WTC11 (cell line): ENCODE measurements around the gene ZNF75A. TPM values are rescaled to one million over a fixed set of nuclear protein-coding genes. Genes with fewer than 3 reads are reported as not detected.

ENCODE experiments used
- ATAC-seq: fragments of 200-7000 bp; cut with Tn5 transposase; 2 replicates; pipeline ENCODE4 v1.10.0; 2021; ENCODE audit warnings: mild to moderate bottlenecking, moderate library complexity
- CTCF ChIA-PET: fragments of 300-600 bp; sonication (Branson Sonifier 250); formaldehyde crosslinking; loops from one replicate; lab custom pipeline; 2021; ENCODE audit warnings: antibody characterized with exemption; lab: Charles Lee
- POLR2A ChIA-PET: fragments of 350-600 bp; sonication (Branson Sonifier 250); formaldehyde crosslinking; loops from one replicate; lab custom pipeline; 2021; ENCODE audit warnings: antibody characterized with exemption; lab: Charles Lee
- DNase-seq: peaks from one replicate; pipeline ENCODE4 v3.0.0; 2021; ENCODE audit warnings: low spot score
- H3K27ac Mint-ChIP-seq: 2 replicates; pipeline ENCODE4 v1.8.0; 2021; ENCODE audit warnings: mixed read lengths
- H3K27me3 Mint-ChIP-seq: 2 replicates; pipeline ENCODE4 v1.8.0; 2021; ENCODE audit warnings: low read depth, mild to moderate bottlenecking, moderate library complexity, mixed read lengths
- H3K36me3 Mint-ChIP-seq: 2 replicates; pipeline ENCODE4 v1.8.0; 2021; ENCODE audit warnings: mixed read lengths
- H3K4me1 Mint-ChIP-seq: 2 replicates; pipeline ENCODE4 v1.8.0; 2022; ENCODE audit warnings: mixed read lengths
- H3K4me3 Mint-ChIP-seq: 2 replicates; pipeline ENCODE4 v1.8.0; 2021; ENCODE audit warnings: mild to moderate bottlenecking, moderate library complexity, mixed read lengths
- H3K9me3 Mint-ChIP-seq: 2 replicates; pipeline ENCODE4 v1.8.0; 2021; ENCODE audit warnings: mixed read lengths
- ATF6 ChIP-seq: sonication (generic); formaldehyde crosslinking; IDR thresholded peaks from 2 replicates; pipeline ENCODE4 v1.8.1; 2023; ENCODE audit warnings: mild to moderate bottlenecking, missing genetic modification reagents
- CREB1 ChIP-seq: sonication (generic); formaldehyde crosslinking; IDR thresholded peaks from 2 replicates; pipeline ENCODE4 v1.8.0; 2023; ENCODE audit warnings: mild to moderate bottlenecking, missing genetic modification reagents
- CTCF ChIP-seq: fragments of 200-600 bp; IDR thresholded peaks from 2 replicates; pipeline ENCODE4 v1.8.0; 2022; ENCODE audit warnings: antibody characterized with exemption
- ERG ChIP-seq: fragments of 250-450 bp; sonication (Bioruptor Pico); IDR thresholded peaks from 2 replicates; pipeline ENCODE4 v1.8.0; 2021; ENCODE audit warnings: mild to moderate bottlenecking
- FOXP1 ChIP-seq: sonication (generic); formaldehyde crosslinking; IDR thresholded peaks from 2 replicates; pipeline ENCODE4 v1.8.0; 2022; ENCODE audit warnings: missing genetic modification reagents, mild to moderate bottlenecking, moderate library complexity, borderline replicate concordance
- FOXP4 ChIP-seq: sonication (generic); formaldehyde crosslinking; IDR thresholded peaks from 2 replicates; pipeline ENCODE4 v1.8.0; 2022; ENCODE audit warnings: mild to moderate bottlenecking, missing genetic modification reagents
- JAZF1 ChIP-seq: fragments of 250-450 bp; sonication (Bioruptor Pico); IDR thresholded peaks from 2 replicates; pipeline ENCODE4 v1.9.0; 2021; ENCODE audit warnings: moderate library complexity, mild to moderate bottlenecking, inconsistent platforms
- MXD4 ChIP-seq: fragments of 250-450 bp; sonication (Bioruptor Pico); IDR thresholded peaks from 2 replicates; pipeline ENCODE4 v1.8.0; 2021; ENCODE audit warnings: mild to moderate bottlenecking, moderate library complexity, borderline replicate concordance
- NR2C2 ChIP-seq: sonication (generic); formaldehyde crosslinking; IDR thresholded peaks from 2 replicates; pipeline ENCODE4 v1.8.0; 2022; ENCODE audit warnings: mild to moderate bottlenecking, missing genetic modification reagents
- SMAD3 ChIP-seq: sonication (generic); formaldehyde crosslinking; IDR thresholded peaks from 2 replicates; pipeline ENCODE4 v1.8.0; 2022; ENCODE audit warnings: missing genetic modification reagents, mild to moderate bottlenecking, borderline replicate concordance
- SMAD4 ChIP-seq: sonication (generic); formaldehyde crosslinking; IDR thresholded peaks from 2 replicates; pipeline ENCODE4 v1.8.0; 2022; ENCODE audit warnings: mild to moderate bottlenecking, missing genetic modification reagents
- TCF7 ChIP-seq: sonication (generic); formaldehyde crosslinking; IDR thresholded peaks from 2 replicates; pipeline ENCODE4 v1.8.0; 2022; ENCODE audit warnings: mild to moderate bottlenecking, low read depth, missing genetic modification reagents, moderate library complexity
- USF2 ChIP-seq: sonication (generic); formaldehyde crosslinking; IDR thresholded peaks from 2 replicates; pipeline ENCODE4 v1.8.1; 2023; ENCODE audit warnings: mild to moderate bottlenecking, missing genetic modification reagents, moderate library complexity
- ZBTB43 ChIP-seq: sonication (generic); formaldehyde crosslinking; IDR thresholded peaks from 2 replicates; pipeline ENCODE4 v1.8.1; 2023; ENCODE audit warnings: mild to moderate bottlenecking, missing genetic modification reagents
- ZNF396 ChIP-seq: fragments of 250-450 bp; sonication (Bioruptor Pico); IDR thresholded peaks from 2 replicates; pipeline ENCODE4 v1.8.0; 2021; ENCODE audit warnings: mild to moderate bottlenecking, moderate library complexity, borderline replicate concordance
- ZNF671 ChIP-seq: fragments of 250-450 bp; sonication (Bioruptor Pico); IDR thresholded peaks from 2 replicates; pipeline ENCODE4 v1.8.0; 2021; ENCODE audit warnings: mild to moderate bottlenecking
- total RNA-seq: library from RNA; stranded (reverse); gene quantifications from 3 replicates; pipeline ENCODE4 v1.2.3, GENCODE V29; 2021
- TF ChIP-seq, protein P1 (sequence below): sonication (generic); formaldehyde crosslinking; conservative IDR thresholded peaks from 2 replicates; pipeline ENCODE4 v1.8.1; 2023; ENCODE audit warnings: mild to moderate bottlenecking, low read depth, missing genetic modification reagents, moderate library complexity
- TF ChIP-seq, protein P2 (sequence below): sonication (generic); formaldehyde crosslinking; IDR thresholded peaks from 2 replicates; pipeline ENCODE4 v1.8.1; 2022; ENCODE audit warnings: low read depth, mild to moderate bottlenecking, moderate library complexity, missing genetic modification reagents, borderline replicate concordance

Gene ZNF75A
- total RNA-seq, 1 experiment from 2014 or later, result 31.5 TPM

- TF ChIP-seq ERG (CRISPR knock-in tag) (no peak), ATF6 (CRISPR knock-in tag) (no peak)
These were observed 43.4 kb downstream of the ZNF75A start (continued) for GRCh38 chr16:3348547-3349167.

DNA sequence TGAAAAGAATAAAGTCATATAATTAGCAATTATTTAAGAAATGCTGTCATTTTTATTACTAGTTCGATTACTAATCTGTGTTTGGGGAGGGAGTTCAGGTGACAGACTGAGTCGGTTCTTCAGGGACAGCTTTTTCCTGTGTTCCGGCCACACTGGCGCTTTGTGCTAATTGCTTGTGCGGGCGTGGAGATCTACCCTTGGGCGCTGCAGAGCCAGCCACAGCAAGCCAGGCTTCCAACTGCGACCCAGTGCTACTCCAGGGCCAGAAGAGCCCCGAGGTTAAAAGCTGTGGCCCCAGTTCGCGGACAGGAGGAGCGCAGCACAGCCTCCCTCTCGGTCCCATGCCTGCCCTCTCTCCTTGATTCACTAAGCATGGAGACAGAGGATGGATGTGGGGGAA, 43.9 kb downstream of the ZNF75A start:
- H3K27ac Mint-ChIP-seq, result no peak overlapping the region
- H3K4me3 Mint-ChIP-seq, result no peak overlapping the region
- ChIA-PET POLR2A (no interaction called here), CTCF (no interaction called here)
- no peaks in the 10 kb centered on the region for H3K4me1 Mint-ChIP-seq
- H3K36me3 Mint-ChIP-seq, result no peaks in the 10 kb centered on the region
- DNase-seq, result no peak
- no peak for ATAC-seq
- H3K27me3 Mint-ChIP-seq, result peaks cover 30% of the 10 kb centered on the region
- peaks cover 19% of the 10 kb centered on the region for H3K9me3 Mint-ChIP-seq
- no peak for TF ChIP-seq JAZF1 (CRISPR knock-in tag)
- TF ChIP-seq, protein P1, sequence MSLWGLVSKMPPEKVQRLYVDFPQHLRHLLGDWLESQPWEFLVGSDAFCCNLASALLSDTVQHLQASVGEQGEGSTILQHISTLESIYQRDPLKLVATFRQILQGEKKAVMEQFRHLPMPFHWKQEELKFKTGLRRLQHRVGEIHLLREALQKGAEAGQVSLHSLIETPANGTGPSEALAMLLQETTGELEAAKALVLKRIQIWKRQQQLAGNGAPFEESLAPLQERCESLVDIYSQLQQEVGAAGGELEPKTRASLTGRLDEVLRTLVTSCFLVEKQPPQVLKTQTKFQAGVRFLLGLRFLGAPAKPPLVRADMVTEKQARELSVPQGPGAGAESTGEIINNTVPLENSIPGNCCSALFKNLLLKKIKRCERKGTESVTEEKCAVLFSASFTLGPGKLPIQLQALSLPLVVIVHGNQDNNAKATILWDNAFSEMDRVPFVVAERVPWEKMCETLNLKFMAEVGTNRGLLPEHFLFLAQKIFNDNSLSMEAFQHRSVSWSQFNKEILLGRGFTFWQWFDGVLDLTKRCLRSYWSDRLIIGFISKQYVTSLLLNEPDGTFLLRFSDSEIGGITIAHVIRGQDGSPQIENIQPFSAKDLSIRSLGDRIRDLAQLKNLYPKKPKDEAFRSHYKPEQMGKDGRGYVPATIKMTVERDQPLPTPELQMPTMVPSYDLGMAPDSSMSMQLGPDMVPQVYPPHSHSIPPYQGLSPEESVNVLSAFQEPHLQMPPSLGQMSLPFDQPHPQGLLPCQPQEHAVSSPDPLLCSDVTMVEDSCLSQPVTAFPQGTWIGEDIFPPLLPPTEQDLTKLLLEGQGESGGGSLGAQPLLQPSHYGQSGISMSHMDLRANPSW (CRISPR knock-in tag), result no peak
- no peak for TF ChIP-seq SMAD4 (CRISPR knock-in tag)
- no peak for TF ChIP-seq MXD4
- no peak for TF ChIP-seq ERG (CRISPR knock-in tag)
- no peak for TF ChIP-seq NR2C2 (CRISPR knock-in tag)
- TF ChIP-seq FOXP1 (CRISPR knock-in tag), result no peak
- TF ChIP-seq ZBTB43, result no peak
- TF ChIP-seq USF2 (CRISPR knock-in tag), result no peak
- TF ChIP-seq ZNF396, result no peak
- no peak for TF ChIP-seq FOXP4 (CRISPR knock-in tag)
- TF ChIP-seq, protein P2, sequence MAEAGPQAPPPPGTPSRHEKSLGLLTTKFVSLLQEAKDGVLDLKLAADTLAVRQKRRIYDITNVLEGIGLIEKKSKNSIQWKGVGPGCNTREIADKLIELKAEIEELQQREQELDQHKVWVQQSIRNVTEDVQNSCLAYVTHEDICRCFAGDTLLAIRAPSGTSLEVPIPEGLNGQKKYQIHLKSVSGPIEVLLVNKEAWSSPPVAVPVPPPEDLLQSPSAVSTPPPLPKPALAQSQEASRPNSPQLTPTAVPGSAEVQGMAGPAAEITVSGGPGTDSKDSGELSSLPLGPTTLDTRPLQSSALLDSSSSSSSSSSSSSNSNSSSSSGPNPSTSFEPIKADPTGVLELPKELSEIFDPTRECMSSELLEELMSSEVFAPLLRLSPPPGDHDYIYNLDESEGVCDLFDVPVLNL (CRISPR knock-in tag), result no peak
- TF ChIP-seq SMAD3 (CRISPR knock-in tag), result no peak
- no peak for TF ChIP-seq CTCF
- TF ChIP-seq TCF7 (CRISPR knock-in tag), result no peak
- TF ChIP-seq ZNF671 (CRISPR knock-in tag), result no peak
- TF ChIP-seq CREB1 (CRISPR knock-in tag), result no peak
